ENCODE measurements around the gene SURF4.

Gene SURF4

GRCh38 chr9:133421615-133422542 is 46.0 kb upstream of the SURF4 start, which contains the start of gene ADAMTS13:
TSS of gene ADAMTS13 (plus strand) at chr9:133422367. CDS start at chr9:133422444, 77 bp downstream.
- Histone ChIP-seq H3K36me3 (ENCODE audit: control insufficient read depth in 1 of 2, insufficient read depth in 2 of 2, low read length in 2 of 2) (no peaks in the 10 kb centered on the region), H2AFZ (ENCODE audit: insufficient read depth, low read length, poor library complexity) (no peak within 1 kb of the TSS), H4K8ac (ENCODE audit: low read depth, low read length) (no peak within 1 kb of the TSS), H3K27me3 (ENCODE audit: insufficient read depth, low read length) (no peaks in the 10 kb centered on the region), H3K14ac (ENCODE audit: low read length) (no peak within 1 kb of the TSS), H3K4me1 (ENCODE audit: control insufficient read depth in 1 of 2, insufficient read depth in 2 of 2, low read length in 2 of 2) (peaks cover 2 to 3% of the 10 kb centered on the region in 2 experiments), H3K79me2 (ENCODE audit: control insufficient read depth, insufficient read depth, low read length, poor library complexity) (peaks cover 9% of the 10 kb centered on the region), H4K91ac (ENCODE audit: low read depth, low read length) (no peak within 1 kb of the TSS), H3K9me3 (ENCODE audit: insufficient read depth, low read depth, low read length) (no peaks in the 10 kb centered on the region), H3K27ac (ENCODE audit: low read depth, low read length) (no peak within 1 kb of the TSS), H3K9ac (ENCODE audit: low read length) (no peak within 1 kb of the TSS), H2BK120ac (ENCODE audit: insufficient read depth, low read length, poor library complexity) (no peak within 1 kb of the TSS), H4K12ac (ENCODE audit: low read depth, low read length) (no peak within 1 kb of the TSS), H3K4me3 (ENCODE audit: low read depth, low read length) (no peak within 1 kb of the TSS), H3K18ac (ENCODE audit: low read length) (no peak within 1 kb of the TSS), H3K23ac (ENCODE audit: low read length) (no peak within 1 kb of the TSS), H2BK12ac (ENCODE audit: low read length) (no peak within 1 kb of the TSS), H3K79me1 (ENCODE audit: low read length) (peaks cover 8% of the 10 kb centered on the region), H3K4ac (ENCODE audit: low read depth, low read length) (no peak within 1 kb of the TSS), H3K4me2 (ENCODE audit: low read length) (no peak within 1 kb of the TSS), H2BK5ac (ENCODE audit: low read depth, low read length, poor library complexity) (no peak within 1 kb of the TSS), H2AK5ac (ENCODE audit: low read length) (no peak within 1 kb of the TSS)
- no peak for DNase-seq
- WGBS (ENCODE audit: extremely low coverage, insufficient coverage, insufficient read length), result no CpG with 5 or more reads among the region's 23 CpGs

DNA sequence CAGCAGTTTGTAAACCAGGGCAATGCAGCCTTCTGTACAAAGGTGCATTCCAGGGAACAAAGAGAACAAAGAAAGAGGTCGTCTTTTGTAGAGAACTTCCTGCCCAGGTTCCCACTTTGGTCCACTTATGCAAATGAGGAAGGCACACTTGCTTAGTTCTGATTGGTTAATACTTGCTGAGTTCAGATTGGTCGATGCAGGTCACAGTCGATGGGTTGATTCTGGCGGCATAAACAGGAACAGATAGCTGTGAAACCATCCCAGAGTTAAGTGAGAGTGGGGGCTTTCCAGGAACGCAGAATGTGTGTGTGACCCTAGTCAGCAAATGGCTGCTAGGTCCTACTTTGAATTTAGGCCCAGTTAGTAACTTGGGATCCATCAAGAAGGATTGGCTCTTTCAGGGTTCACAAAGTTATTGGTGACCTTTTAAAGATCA is 44.5 kb upstream of the SURF4 start:
- Histone ChIP-seq H3K36me3 (ENCODE audit: control insufficient read depth in 1 of 2, insufficient read depth in 2 of 2, low read length in 2 of 2) (peaks cover 4 to 8% of the 10 kb centered on the region in 2 experiments), H4K12ac (ENCODE audit: low read depth, low read length) (no peak overlapping the region), H3K4me2 (ENCODE audit: low read length) (no peak overlapping the region), H3K27ac (ENCODE audit: low read depth, low read length) (no peak overlapping the region), H4K8ac (ENCODE audit: low read depth, low read length) (no peak overlapping the region), H3K79me1 (ENCODE audit: low read length) (peaks cover 8% of the 10 kb centered on the region), H2BK120ac (ENCODE audit: insufficient read depth, low read length, poor library complexity) (no peak overlapping the region), H2BK12ac (ENCODE audit: low read length) (no peak overlapping the region), H3K4me1 (ENCODE audit: control insufficient read depth in 1 of 2, insufficient read depth in 2 of 2, low read length in 2 of 2) (peaks cover 6 to 9% of the 10 kb centered on the region in 2 experiments), H3K4ac (ENCODE audit: low read depth, low read length) (no peak overlapping the region), H2AFZ (ENCODE audit: insufficient read depth, low read length, poor library complexity) (no peak overlapping the region), H3K27me3 (ENCODE audit: insufficient read depth, low read length) (no peaks in the 10 kb centered on the region), H4K91ac (ENCODE audit: low read depth, low read length) (no peak overlapping the region), H3K23ac (ENCODE audit: low read length) (no peak overlapping the region), H3K9me3 (ENCODE audit: insufficient read depth, low read depth, low read length) (no peaks in the 10 kb centered on the region), H3K18ac (ENCODE audit: low read length) (no peak overlapping the region), H3K14ac (ENCODE audit: low read length) (no peak overlapping the region), H3K9ac (ENCODE audit: low read length) (no peak overlapping the region), H3K79me2 (ENCODE audit: control insufficient read depth, insufficient read depth, low read length, poor library complexity) (peaks cover 9% of the 10 kb centered on the region), H2AK5ac (ENCODE audit: low read length) (no peak overlapping the region), H2BK5ac (ENCODE audit: low read depth, low read length, poor library complexity) (no peak overlapping the region), H3K4me3 (ENCODE audit: low read depth, low read length) (no peak overlapping the region)
- DNase-seq, result no peak
- no CpG with 5 or more reads among the region's 5 CpGs for WGBS (ENCODE audit: extremely low coverage, insufficient coverage, insufficient read length)

DNA sequence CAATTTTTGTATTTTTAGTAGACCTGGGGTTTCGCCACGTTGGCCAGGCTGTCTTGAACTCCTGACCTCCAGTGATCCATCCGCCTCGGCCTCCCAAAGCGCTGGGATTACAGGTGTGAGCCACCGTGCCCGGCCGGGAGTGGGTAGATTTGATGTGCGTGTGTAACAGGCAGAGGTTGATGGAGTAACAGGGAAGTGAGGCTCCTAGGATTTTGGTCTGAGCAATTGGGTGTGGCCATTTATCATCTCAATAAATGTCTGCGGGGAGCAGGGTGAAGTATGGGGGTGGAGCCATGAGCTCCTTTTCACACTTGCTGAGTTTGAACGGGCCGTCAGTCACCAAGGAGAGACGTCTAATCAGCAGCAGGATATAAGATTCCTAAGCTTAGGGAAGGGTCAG is 43.1 kb upstream of the SURF4 start:
- no peak overlapping the region for H2BK5ac ChIP-seq (ENCODE audit: low read depth, low read length, poor library complexity)
- no peak overlapping the region for H3K9ac ChIP-seq (ENCODE audit: low read length)
- H3K18ac ChIP-seq (ENCODE audit: low read length), result no peak overlapping the region
- no peak overlapping the region for H4K8ac ChIP-seq (ENCODE audit: low read depth, low read length)
- no peak overlapping the region for H3K23ac ChIP-seq (ENCODE audit: low read length)
- no peak overlapping the region for H2AK5ac ChIP-seq (ENCODE audit: low read length)
- no peak overlapping the region for H3K4me2 ChIP-seq (ENCODE audit: low read length)
- peaks cover 9% of the 10 kb centered on the region for H3K79me2 ChIP-seq (ENCODE audit: control insufficient read depth, insufficient read depth, low read length, poor library complexity)
- DNase-seq, result no peak
- H3K27ac ChIP-seq (ENCODE audit: low read depth, low read length), result no peak overlapping the region
- H3K14ac ChIP-seq (ENCODE audit: low read length), result no peak overlapping the region
- no peak overlapping the region for H3K4me3 ChIP-seq (ENCODE audit: low read depth, low read length)
- no peaks in the 10 kb centered on the region for H3K27me3 ChIP-seq (ENCODE audit: insufficient read depth, low read length)
- no peak overlapping the region for H4K12ac ChIP-seq (ENCODE audit: low read depth, low read length)
- no CpG with 5 or more reads among the region's 13 CpGs for WGBS (ENCODE audit: extremely low coverage, insufficient coverage, insufficient read length)
- H3K4ac ChIP-seq (ENCODE audit: low read depth, low read length), result no peak overlapping the region
- H2AFZ ChIP-seq (ENCODE audit: insufficient read depth, low read length, poor library complexity), result no peak overlapping the region
- no peaks in the 10 kb centered on the region for H3K9me3 ChIP-seq (ENCODE audit: insufficient read depth, low read depth, low read length)
- H3K36me3 ChIP-seq (ENCODE audit: control insufficient read depth in 1 of 2, insufficient read depth in 2 of 2, low read length in 2 of 2), result peaks cover 10 to 17% of the 10 kb centered on the region in 2 experiments
- H4K91ac ChIP-seq (ENCODE audit: low read depth, low read length), result no peak overlapping the region
- no peak overlapping the region for H2BK12ac ChIP-seq (ENCODE audit: low read length)
- peaks cover 6 to 9% of the 10 kb centered on the region in 2 experiments for H3K4me1 ChIP-seq (ENCODE audit: control insufficient read depth in 1 of 2, insufficient read depth in 2 of 2, low read length in 2 of 2)
- no peak overlapping the region for H2BK120ac ChIP-seq (ENCODE audit: insufficient read depth, low read length, poor library complexity)
- peaks cover 8% of the 10 kb centered on the region for H3K79me1 ChIP-seq (ENCODE audit: low read length)

DNA sequence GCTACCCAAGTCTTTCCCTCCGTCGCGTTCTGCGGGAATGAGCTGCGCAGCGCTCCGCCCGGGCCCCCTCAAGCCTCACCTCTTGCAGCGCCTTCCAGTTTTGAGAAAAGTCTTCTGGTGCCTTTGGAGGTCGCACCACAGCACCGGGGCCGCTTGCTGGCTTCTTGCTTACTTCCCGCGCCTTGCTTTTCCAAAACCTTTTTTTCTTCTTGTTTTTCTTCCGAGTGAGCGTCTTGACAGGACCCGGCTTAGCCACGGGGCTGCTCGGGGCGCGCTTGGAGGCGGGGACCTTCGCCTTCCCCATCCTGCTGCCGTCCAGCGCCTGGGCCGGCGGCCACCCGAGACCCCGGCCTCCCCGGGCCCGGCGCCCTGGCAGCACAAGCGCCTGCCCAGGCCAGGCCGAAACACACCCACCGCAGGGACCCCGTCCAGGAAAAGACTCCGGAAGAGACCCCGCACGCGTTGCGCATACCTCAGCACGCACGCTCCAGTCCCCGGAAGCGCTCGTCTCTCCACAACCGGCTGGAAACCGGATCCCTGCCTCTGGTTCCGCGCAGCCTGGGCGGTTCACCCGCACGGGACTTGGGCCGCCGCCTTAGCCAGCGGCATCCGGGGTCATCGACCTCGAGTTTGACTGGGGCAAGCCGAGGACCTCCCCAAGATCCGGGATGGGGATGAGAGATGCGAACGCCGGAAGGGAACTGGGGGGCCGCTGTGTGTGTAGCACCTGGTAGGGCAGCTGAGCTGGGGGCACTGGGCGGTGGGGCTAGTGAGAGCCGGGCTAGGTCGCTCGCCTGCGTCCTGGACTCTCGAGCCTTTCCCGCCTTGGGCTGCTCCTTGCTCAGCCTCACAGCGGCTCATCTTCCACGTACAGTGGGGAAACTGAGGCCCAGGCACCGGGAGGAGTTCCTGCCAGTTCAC is 41.9 kb upstream of the SURF4 start, which contains the start of gene REXO4:
Gene REXO4 (minus strand): TSS at position 470 of the 921 bp plus-strand sequence. CDS start 166 bp downstream, at position 304.
- H3K4me1 ChIP-seq (ENCODE audit: control insufficient read depth in 1 of 2, insufficient read depth in 2 of 2, low read length in 2 of 2), result peaks cover 6 to 9% of the 10 kb centered on the region in 2 experiments
- H3K14ac ChIP-seq (ENCODE audit: low read length), result peak within 1 kb of the TSS; percentile 98
- peak within 1 kb of the TSS; percentile 77 for H3K9ac ChIP-seq (ENCODE audit: low read length)
- no peaks in the 10 kb centered on the region for H3K27me3 ChIP-seq (ENCODE audit: insufficient read depth, low read length)
- H4K91ac ChIP-seq (ENCODE audit: low read depth, low read length), result peak within 1 kb of the TSS; percentile 92
- no peaks in the 10 kb centered on the region for H3K9me3 ChIP-seq (ENCODE audit: insufficient read depth, low read depth, low read length)
- H2BK12ac ChIP-seq (ENCODE audit: low read length), result peak within 1 kb of the TSS; percentile 42
- WGBS (ENCODE audit: extremely low coverage, insufficient coverage, insufficient read length), result no CpG with 5 or more reads among the region's 75 CpGs
- H2BK120ac ChIP-seq (ENCODE audit: insufficient read depth, low read length, poor library complexity), result peak within 1 kb of the TSS; percentile 96
- peak within 1 kb of the TSS; percentile 99 for H3K4ac ChIP-seq (ENCODE audit: low read depth, low read length)
- peak within 1 kb of the TSS; percentile 77 for H3K4me3 ChIP-seq (ENCODE audit: low read depth, low read length)
- peaks cover 9% of the 10 kb centered on the region for H3K79me2 ChIP-seq (ENCODE audit: control insufficient read depth, insufficient read depth, low read length, poor library complexity)
- no peak within 1 kb of the TSS for H3K23ac ChIP-seq (ENCODE audit: low read length)
- peak within 1 kb of the TSS; percentile 97 for H3K18ac ChIP-seq (ENCODE audit: low read length)
- H4K8ac ChIP-seq (ENCODE audit: low read depth, low read length), result peak within 1 kb of the TSS; percentile 100
- H2BK5ac ChIP-seq (ENCODE audit: low read depth, low read length, poor library complexity), result peak within 1 kb of the TSS; percentile 78
- H3K36me3 ChIP-seq (ENCODE audit: control insufficient read depth in 1 of 2, insufficient read depth in 2 of 2, low read length in 2 of 2), result peaks cover 20 to 26% of the 10 kb centered on the region in 2 experiments
- peak within 1 kb of the TSS; percentile 98 for H2AK5ac ChIP-seq (ENCODE audit: low read length)
- peak within 1 kb of the TSS; percentile 100 for H2AFZ ChIP-seq (ENCODE audit: insufficient read depth, low read length, poor library complexity)
- H3K4me2 ChIP-seq (ENCODE audit: low read length), result peak within 1 kb of the TSS; percentile 71
- peaks cover 8% of the 10 kb centered on the region for H3K79me1 ChIP-seq (ENCODE audit: low read length)
- DNase-seq, result peak; percentile 61 to 83
- peak within 1 kb of the TSS; percentile 97 for H4K12ac ChIP-seq (ENCODE audit: low read depth, low read length)
- H3K27ac ChIP-seq (ENCODE audit: low read depth, low read length), result peak within 1 kb of the TSS; percentile 66

All from trophoblast cell (in vitro differentiated cells and primary cell).